CD4-positive, alpha-beta memory T cell (primary cell): ENCODE data around the gene CROCC2. TPM values are rescaled to one million over a fixed set of nuclear protein-coding genes. Genes with fewer than 3 reads are reported as not detected.

Experiments used
- CTCF ChIA-PET: fragments of 350-600 bp; sonication (Branson Sonifier 250); formaldehyde crosslinking; loops from one replicate; lab custom pipeline; 2021; ENCODE audit warnings: inconsistent platforms; ENCODE audit not compliant: partially characterized antibody; lab: Charles Lee
- POLR2A ChIA-PET: fragments of 350-600 bp; sonication (Branson Sonifier 250); formaldehyde crosslinking; loops from one replicate; lab custom pipeline; 2021; ENCODE audit not compliant: partially characterized antibody; lab: Charles Lee
- DNase-seq, 5 donors: peaks; one replicate each; pipeline versions ENCODE4 v3.0.0 to v3.0.0-alpha.2; 2020 to 2022; ENCODE audit warnings: mixed read lengths in 1 of 5
- H3K27ac ChIP-seq: one replicate; pipeline ENCODE4 v1.7.0; 2013; ENCODE audit warnings: low read depth, low read length
- H3K27me3 ChIP-seq: 2 replicates; pipeline ENCODE4 v1.7.0; 2013; ENCODE audit warnings: mild to moderate bottlenecking, low read length, moderate library complexity; ENCODE audit not compliant: insufficient read depth
- H3K36me3 ChIP-seq: 2 replicates; pipeline ENCODE4 v1.7.0; 2013; ENCODE audit warnings: mild to moderate bottlenecking, low read length, moderate library complexity; ENCODE audit not compliant: insufficient read depth
- H3K4me1 ChIP-seq: 2 replicates; pipeline ENCODE4 v1.7.0; 2013; ENCODE audit warnings: mild to moderate bottlenecking, low read length, moderate library complexity; ENCODE audit not compliant: insufficient read depth
- H3K4me3 ChIP-seq, 2 donors: one replicate each; pipeline ENCODE4 v1.7.0; 2013; ENCODE audit warnings: low read length in 2 of 2, mild to moderate bottlenecking in 1 of 2
- H3K9me3 ChIP-seq, 2 donors: one replicate each; pipeline ENCODE4 v1.7.0; 2013; ENCODE audit warnings: low read length in 2 of 2, control low read depth in 1 of 2; ENCODE audit not compliant: control insufficient read depth in 1 of 2
- H3K27ac Mint-ChIP-seq, 7 donors: one replicate each; pipeline ENCODE4 v1.8.0; 2020 to 2021; ENCODE audit warnings: mixed read lengths in 7 of 7, mild to moderate bottlenecking in 6 of 7, inconsistent platforms in 3 of 7, moderate library complexity in 3 of 7
- H3K27me3 Mint-ChIP-seq, 2 donors: one replicate each; pipeline ENCODE4 v1.8.0; 2020 to 2021; ENCODE audit warnings: mixed read lengths in 2 of 2
- H3K36me3 Mint-ChIP-seq, 2 donors: one replicate each; pipeline ENCODE4 v1.8.0; 2020 to 2021; ENCODE audit warnings: mixed read lengths in 2 of 2, inconsistent platforms in 1 of 2, mild to moderate bottlenecking in 1 of 2
- H3K4me1 Mint-ChIP-seq, 4 donors: one replicate each; pipeline ENCODE4 v1.8.0; 2020 to 2021; ENCODE audit warnings: mixed read lengths in 4 of 4, mild to moderate bottlenecking in 1 of 4
- H3K4me3 Mint-ChIP-seq, 8 donors: one replicate each; pipeline ENCODE4 v1.8.0; 2020 to 2021; ENCODE audit warnings: mixed read lengths in 8 of 8, mild to moderate bottlenecking in 7 of 8, moderate library complexity in 6 of 8, inconsistent platforms in 3 of 8
- H3K9me3 Mint-ChIP-seq, 8 donors: one replicate each; pipeline ENCODE4 v1.8.0; 2020 to 2021; ENCODE audit warnings: mixed read lengths in 8 of 8, mild to moderate bottlenecking in 5 of 8, inconsistent platforms in 3 of 8, moderate library complexity in 1 of 8
- intact Hi-C: fragments of 100-400 bp; cut with micrococcal nuclease; formaldehyde crosslinking; loops from one replicate; pipeline ENCODE4 v1.15.1; 2023
- polyA plus RNA-seq, 2 donors: library from polyadenylated mRNA; unstranded; fragments of 300-500 nt; fragmentation: Illumina TruSeq; gene quantifications; one replicate each; pipeline ENCODE4 v1.2.3, GENCODE V29; 2021
- total RNA-seq, 2 experiments: library from RNA; stranded (reverse); gene quantifications; one replicate each; pipeline ENCODE4 v1.2.3, GENCODE V29; 2021

CROCC2 gene
- total and polyA plus RNA-seq, 4 experiments from 2014 or later, result not detected

DNA sequence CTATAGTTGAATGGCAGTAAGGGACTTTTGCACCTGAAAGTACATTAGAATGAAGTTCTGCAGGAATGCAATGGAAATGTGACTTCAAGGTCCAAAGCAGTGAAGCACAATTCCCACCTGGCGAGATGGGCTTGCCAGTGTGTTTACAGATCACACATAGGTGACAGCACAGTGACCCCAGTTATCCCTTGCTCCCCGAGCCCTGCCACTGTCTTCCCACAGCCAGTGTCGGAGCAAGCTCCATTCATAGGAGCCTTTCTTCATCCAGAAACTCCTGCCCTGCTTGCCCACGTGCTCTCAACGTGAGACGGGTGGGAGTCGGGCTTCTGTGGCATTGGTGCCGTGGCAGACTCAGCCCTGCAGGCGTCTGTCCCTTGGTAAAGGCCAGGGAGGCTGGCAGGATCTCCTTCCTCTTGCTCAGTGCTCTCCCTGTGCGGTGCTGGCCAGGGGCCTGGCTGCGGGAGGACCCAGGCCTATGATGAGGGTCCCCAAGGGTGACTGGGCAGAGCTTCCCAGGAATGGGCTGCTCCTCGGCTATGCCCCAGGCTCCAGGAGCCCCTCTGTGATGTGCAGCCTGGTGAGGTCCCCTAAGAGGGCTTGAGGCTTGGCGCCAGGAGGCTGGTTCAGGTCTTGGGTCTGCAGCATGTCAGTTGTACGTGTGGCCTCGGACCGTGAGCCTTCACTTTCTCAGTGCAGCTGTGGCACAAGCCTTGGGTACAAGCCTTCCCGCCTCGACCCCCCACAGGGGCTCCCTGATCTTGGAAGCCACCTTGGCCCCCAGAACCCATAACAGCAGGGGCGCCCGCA, 132.4 kb downstream of the CROCC2 start:
- peaks cover 32% of the 10 kb centered on the region for H3K4me1 ChIP-seq
- peak overlapping the region; percentile 75 to 95 (median 88) for H3K4me3 Mint-ChIP-seq

DNA sequence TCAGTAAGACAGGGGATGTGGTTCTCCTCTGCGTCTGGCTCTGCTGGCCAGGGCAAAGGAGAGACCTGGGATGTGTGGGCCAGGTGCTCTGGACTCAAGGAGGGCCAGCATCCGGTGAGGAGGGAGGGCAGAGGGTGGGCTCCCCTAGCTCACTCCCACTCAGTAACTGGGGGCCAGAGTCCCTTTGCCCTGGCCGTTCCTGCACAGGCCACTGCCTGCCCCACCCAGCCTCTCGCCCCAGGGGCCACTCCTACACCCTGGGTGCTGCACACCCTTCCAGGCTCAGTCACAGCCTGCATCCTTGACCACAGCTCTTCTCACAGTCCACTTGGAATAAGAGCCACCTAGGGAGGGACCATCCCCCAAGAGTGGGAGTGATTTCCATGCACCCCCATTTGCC, 133.3 kb downstream of the CROCC2 start:
- Mint-ChIP-seq H3K4me1 (peaks cover 7 to 40% (median 17%) of the 10 kb centered on the region in 4 donors), H3K36me3 (peaks cover 4 to 29% of the 10 kb centered on the region in 2 donors), H3K4me3 (peak overlapping the region in 4 of 8 donors; percentile 35 to 68 (median 54)), H3K9me3 (peaks cover 0 to 2% (median 0%) of the 10 kb centered on the region in 8 donors), H3K27me3 (no peaks in the 10 kb centered on the region), H3K27ac (peak overlapping the region in 4 of 7 donors; percentile 43 to 93 (median 66))
- CTCF ChIA-PET, result no interaction called here
- H3K4me3 ChIP-seq, result no peak overlapping the region
- no peaks in the 10 kb centered on the region for H3K9me3 ChIP-seq
- DNase-seq, result no peak
- no peaks in the 10 kb centered on the region for H3K27me3 ChIP-seq
- intact Hi-C loops, result no loop called here
- no peak overlapping the region for H3K27ac ChIP-seq
- H3K4me1 ChIP-seq, result peaks cover 32% of the 10 kb centered on the region
- no peaks in the 10 kb centered on the region for H3K36me3 ChIP-seq
- POLR2A ChIA-PET, result interaction anchor here (1.1 kb wide), 1 partner anchor 10 kb away, joined by 3 read pairs; no protein-coding TSS in a partner anchor

More for the DNA sequence above, 132.4 kb downstream of the CROCC2 start:
- Histone ChIP-seq H3K27ac (no peak overlapping the region), H3K27me3 (no peaks in the 10 kb centered on the region), H3K4me3 (no peak overlapping the region), H3K9me3 (no peaks in the 10 kb centered on the region), H3K36me3 (no peaks in the 10 kb centered on the region)
- Mint-ChIP-seq H3K4me1 (peaks cover 7 to 40% (median 17%) of the 10 kb centered on the region in 4 donors), H3K36me3 (peaks cover 4 to 26% of the 10 kb centered on the region in 2 donors), H3K9me3 (no peaks in the 10 kb centered on the region), H3K27ac (peak overlapping the region in 6 of 7 donors; percentile 84 to 99 (median 95)), H3K27me3 (no peaks in the 10 kb centered on the region)
- CTCF ChIA-PET, result interaction anchor here (0.9 kb wide), 1 partner anchor 29 kb away, joined by 3 read pairs; no protein-coding TSS in a partner anchor
- intact Hi-C loops, result no loop called here
- DNase-seq, result no peak
- POLR2A ChIA-PET, result interaction anchor here (0.8 to 1.4 kb wide), 5 partner anchors 9 to 70 kb away, joined by 3 to 5 read pairs (median 4); no protein-coding TSS in a partner anchor

DNA sequence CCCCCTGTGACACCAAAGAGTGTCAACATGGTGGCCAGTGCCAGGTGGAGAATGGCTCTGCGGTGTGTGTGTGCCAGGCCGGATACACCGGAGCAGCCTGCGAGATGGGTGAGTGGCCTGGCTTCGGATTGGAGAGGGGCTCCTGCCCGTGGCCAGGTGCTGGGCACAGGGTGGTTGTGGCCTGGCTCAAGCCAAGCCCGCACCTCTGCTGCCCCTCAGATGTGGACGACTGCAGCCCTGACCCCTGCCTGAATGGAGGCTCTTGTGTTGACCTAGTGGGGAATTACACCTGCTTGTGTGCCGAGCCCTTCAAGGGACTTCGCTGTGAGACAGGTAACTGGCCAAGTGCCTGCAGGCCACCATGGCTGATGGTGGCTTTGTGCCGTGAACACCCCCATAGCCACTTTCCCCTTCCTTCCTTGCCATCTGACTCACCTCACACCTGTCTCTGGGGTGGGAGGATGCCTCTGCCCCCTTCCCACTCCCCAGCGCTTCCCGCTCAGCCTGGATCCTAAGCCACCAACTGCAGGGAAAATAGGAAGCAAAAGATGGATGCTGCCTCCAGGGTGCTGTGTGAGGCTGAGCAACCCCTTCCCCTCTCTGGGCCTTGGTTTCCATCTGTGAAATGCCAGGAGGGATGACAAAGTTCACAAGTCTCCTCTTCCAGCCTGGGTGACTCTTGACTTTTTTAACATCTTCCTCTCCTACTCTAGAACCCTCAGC, 134.1 kb downstream of the CROCC2 start:
- Mint-ChIP-seq H3K9me3 (peaks cover 0 to 4% (median under 1%) of the 10 kb centered on the region in 8 donors), H3K36me3 (peaks cover 4 to 31% of the 10 kb centered on the region in 2 donors), H3K4me3 (peak overlapping the region in 3 of 8 donors; percentile 28 to 49 (median 39)), H3K4me1 (peaks cover 7 to 37% (median 17%) of the 10 kb centered on the region in 4 donors), H3K27ac (peak overlapping the region in 5 of 7 donors; percentile 29 to 93 (median 70)), H3K27me3 (no peaks in the 10 kb centered on the region)
- POLR2A ChIA-PET, result interaction anchor here (1.1 kb wide), 1 partner anchor 9 kb away, joined by 3 read pairs; no protein-coding TSS in a partner anchor
- no peaks in the 10 kb centered on the region for H3K9me3 ChIP-seq
- no peaks in the 10 kb centered on the region for H3K27me3 ChIP-seq
- intact Hi-C loops, result no loop called here
- no peak overlapping the region for H3K27ac ChIP-seq
- no peak for DNase-seq
- H3K4me1 ChIP-seq, result peaks cover 32% of the 10 kb centered on the region
- H3K4me3 ChIP-seq, result no peak overlapping the region
- CTCF ChIA-PET, result no interaction called here
- H3K36me3 ChIP-seq, result no peaks in the 10 kb centered on the region

DNA sequence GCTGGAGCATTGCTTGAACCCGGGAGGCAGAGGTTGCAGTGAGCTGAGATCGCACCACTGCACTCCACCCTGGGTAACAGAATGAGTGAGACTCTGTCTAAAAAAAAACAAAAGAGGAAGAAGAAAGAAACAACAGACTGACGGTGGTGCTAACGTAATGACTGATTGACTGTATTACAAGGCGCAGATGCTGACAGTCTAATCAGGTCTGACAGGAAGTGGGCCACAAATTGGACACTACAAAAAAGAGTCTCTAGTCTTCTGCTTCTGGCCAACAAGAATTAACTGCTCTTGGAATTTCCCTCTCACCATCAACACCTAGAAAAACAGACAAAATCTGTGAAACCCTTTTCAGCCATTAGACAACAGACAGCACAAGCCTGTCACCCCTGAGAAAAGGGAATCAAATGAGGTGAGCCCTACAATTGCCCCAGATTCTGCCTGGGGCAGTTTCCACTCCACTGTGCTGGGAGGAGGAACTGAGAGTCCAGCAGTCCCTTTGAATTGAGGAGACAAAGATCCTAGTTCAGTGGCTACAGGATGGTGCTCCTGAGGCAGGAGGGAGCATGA, 135.5 kb downstream of the CROCC2 start:
- peaks cover 31% of the 10 kb centered on the region for H3K4me1 ChIP-seq
- H3K27ac Mint-ChIP-seq, result peak overlapping the region in 6 of 7 donors; percentile 70 to 93 (median 77)
- H3K27ac ChIP-seq, result no peak overlapping the region
- H3K9me3 Mint-ChIP-seq, result peaks cover 0 to 9% (median 2%) of the 10 kb centered on the region in 8 donors
- H3K36me3 Mint-ChIP-seq, result peaks cover 4 to 34% of the 10 kb centered on the region in 2 donors
- H3K4me3 Mint-ChIP-seq, result peak overlapping the region in 2 of 8 donors; percentile 25 to 64
- H3K4me1 Mint-ChIP-seq, result peaks cover 7 to 30% (median 17%) of the 10 kb centered on the region in 4 donors
- no peaks in the 10 kb centered on the region for H3K9me3 ChIP-seq
- H3K27me3 ChIP-seq, result no peaks in the 10 kb centered on the region
- ChIA-PET CTCF (no interaction called here), POLR2A (no interaction called here)
- no peaks in the 10 kb centered on the region for H3K36me3 ChIP-seq
- intact Hi-C loops, result no loop called here
- H3K27me3 Mint-ChIP-seq, result no peaks in the 10 kb centered on the region
- no peak overlapping the region for H3K4me3 ChIP-seq
- DNase-seq, result peak in 3 of 5 donors; percentile 16 to 53 (median 19)

Other genes with a start within 250 kb of the CROCC2 start
- not detected for gene AQP12B, start 223.5 kb upstream of the CROCC2 start, total RNA-seq
- gene AQP12B, start 223.5 kb upstream of the CROCC2 start, polyA plus RNA-seq, result not detected
- gene AQP12A, start 214.5 kb upstream of the CROCC2 start, total RNA-seq, result not detected
- gene AQP12A, start 214.5 kb upstream of the CROCC2 start, polyA plus RNA-seq, result not detected
- gene KIF1A, start 86.1 kb upstream of the CROCC2 start, total RNA-seq, result not detected
- gene KIF1A, start 86.1 kb upstream of the CROCC2 start, polyA plus RNA-seq, result not detected
- not detected for gene AGXT, start 37.5 kb upstream of the CROCC2 start, total RNA-seq
- gene AGXT, start 37.5 kb upstream of the CROCC2 start, polyA plus RNA-seq, result not detected
- gene MAB21L4, start 10.2 kb upstream of the CROCC2 start, total RNA-seq, result not detected
- not detected for gene MAB21L4, start 10.2 kb upstream of the CROCC2 start, polyA plus RNA-seq
- gene SNED1, start 92.3 kb downstream of the CROCC2 start, total RNA-seq, result 10 to 100 TPM; 85.2 to 90.1 TPM
- 1 to 10 TPM; 1.6 to 3.2 TPM for gene SNED1, start 92.3 kb downstream of the CROCC2 start, polyA plus RNA-seq
- 100 to 1,000 TPM; 204 to 227 TPM for gene MTERF4, start 196.0 kb downstream of the CROCC2 start, total RNA-seq
- gene MTERF4, start 196.0 kb downstream of the CROCC2 start, polyA plus RNA-seq, result 10 to 100 TPM; 44.6 to 56.6 TPM
- 100 to 1,000 TPM; 290 to 309 TPM for gene PASK, start 243.1 kb downstream of the CROCC2 start, total RNA-seq
- gene PASK, start 243.1 kb downstream of the CROCC2 start, polyA plus RNA-seq, result 10 to 100 TPM; 38.2 to 50.0 TPM
- gene PPP1R7, start 244.1 kb downstream of the CROCC2 start, total RNA-seq, result 10 to 100 TPM; 61.3 to 68.9 TPM
- gene PPP1R7, start 244.1 kb downstream of the CROCC2 start, polyA plus RNA-seq, result 100 to 1,000 TPM; 114 to 119 TPM